K562 (cell line): ENCODE results near the gene BFSP1. TPM values are rescaled to one million over a fixed set of nuclear protein-coding genes. Genes with fewer than 3 reads are reported as not detected.

Experiments used
- CHAMP1 ChIP-seq: fragments of 450-650 bp; IDR thresholded peaks from 2 replicates; pipeline ENCODE4 v1.6.1; 2016; ENCODE audit warnings: mild to moderate bottlenecking
- CTCFL ChIP-seq: IDR thresholded peaks from 2 replicates; pipeline ENCODE4 v1.6.1; 2011; ENCODE audit warnings: borderline replicate concordance, low read depth, mild to moderate bottlenecking, moderate library complexity, low read length; ENCODE audit not compliant: insufficient read depth, poor library complexity, severe bottlenecking
- DMBX1 ChIP-seq: fragments of 250-450 bp; sonication (Bioruptor Pico); IDR thresholded peaks from 2 replicates; pipeline ENCODE4 v1.8.0; 2022; ENCODE audit warnings: inconsistent platforms, mild to moderate bottlenecking, moderate library complexity, borderline replicate concordance
- GTF2A2 ChIP-seq: IDR thresholded peaks from 2 replicates; pipeline ENCODE4 v1.6.1; 2016; ENCODE audit warnings: mild to moderate bottlenecking, missing genetic modification characterization, missing compliant biosample characterization
- GTF2F1 ChIP-seq: IDR thresholded peaks from 2 replicates; pipeline ENCODE4 v1.6.1; 2011; ENCODE audit warnings: low read depth, low read length, improper control_type of control experiment
- KLF16 ChIP-seq: IDR thresholded peaks from 2 replicates; pipeline ENCODE4 v1.6.1; 2016; ENCODE audit warnings: antibody characterized with exemption
- MBD1 ChIP-seq: fragments of 250-450 bp; sonication (Bioruptor Pico); IDR thresholded peaks from 2 replicates; pipeline ENCODE4 v1.8.0; 2022; ENCODE audit warnings: inconsistent platforms
- MEIS2 ChIP-seq: fragments of 450-650 bp; IDR thresholded peaks from 2 replicates; pipeline ENCODE4 v1.6.1; 2014; ENCODE audit warnings: mild to moderate bottlenecking; ENCODE audit not compliant: partially characterized antibody
- MLLT1 ChIP-seq, 2 experiments: fragments of 450-650 bp; IDR thresholded peaks; 2 replicates each; pipeline ENCODE4 v1.6.1; 2016
- NFXL1 ChIP-seq: fragments of 450-650 bp; formaldehyde crosslinking; IDR thresholded peaks from 2 replicates; pipeline ENCODE4 v1.4.0; 2021; ENCODE audit warnings: mild to moderate bottlenecking
- NRF1 ChIP-seq, 2 experiments: fragments of 450-650 bp; IDR thresholded peaks in 1 of 2; conservative IDR thresholded peaks in 1 of 2; 2 replicates each; pipeline ENCODE4 v1.6.1; 2014; ENCODE audit warnings: mild to moderate bottlenecking in 2 of 2
- PHF21A ChIP-seq: fragments of 450-650 bp; IDR thresholded peaks from 2 replicates; pipeline ENCODE4 v1.6.1; 2017; ENCODE audit warnings: low read depth, borderline replicate concordance
- PREB ChIP-seq: sonication (generic); formaldehyde crosslinking; IDR thresholded peaks from 2 replicates; pipeline ENCODE4 v1.8.1; 2023; ENCODE audit warnings: mild to moderate bottlenecking, missing genetic modification reagents
- RBFOX2 ChIP-seq: fragments of 200-400 bp; formaldehyde crosslinking; IDR thresholded peaks from 2 replicates; pipeline ENCODE4 v1.6.1; 2017; ENCODE audit warnings: low read depth, mild to moderate bottlenecking, low read length, moderate library complexity
- SMARCA4 ChIP-seq: fragments of 450-650 bp; IDR thresholded peaks from 2 replicates; pipeline ENCODE4 v1.6.1; 2016
- TCF7L2 ChIP-seq: fragments of 150-350 bp; IDR thresholded peaks from 2 replicates; pipeline ENCODE4 v1.6.1; 2016; ENCODE audit warnings: low read depth, mild to moderate bottlenecking, low read length, moderate library complexity
- ZNF143 ChIP-seq: sonication (generic); formaldehyde crosslinking; IDR thresholded peaks from 2 replicates; pipeline ENCODE4 v1.9.0; 2022; ENCODE audit warnings: mild to moderate bottlenecking, missing genetic modification reagents
- polyA plus RNA-seq, 8 experiments: library from polyadenylated mRNA; depleted of rRNA in 4 of 8; stranded (reverse) in 5 of 8; unstranded in 3 of 8; fragments of >200 nt; fragmentation: Nextera tagmentation in 2 of 8; fragmentation: Illumina TruSeq in 1 of 8; extraction: Ambion mirVana in 2 of 8; extraction: Trizol in 1 of 8; gene quantifications; 2 replicates each; pipeline versions ENCODE4 v1.2.1 to v1.2.3, GENCODE V29; 2011 to 2014; ENCODE audit warnings: inconsistent platforms in 1 of 8, missing spikeins in 1 of 8
- total RNA-seq, 7 experiments: library from RNA; depleted of rRNA in 6 of 7; stranded (reverse); fragments of >200 nt in 6 of 7; fragmentation: Illumina TruSeq in 2 of 7; extraction: Trizol in 2 of 7; gene quantifications; 2 replicates each; pipeline versions ENCODE4 v1.2.1 to v1.2.3, GENCODE V29; 2011 to 2021; ENCODE audit warnings: low replicate concordance in 1 of 7

BFSP1 gene
- total and polyA plus RNA-seq, 9 of the 15 experiments (the other 6 are each of a cell fraction or from before 2014, with no cell fraction given), result 0.09 to 0.86 (median 0.40) TPM

GRCh38 chr20:17507032-17507431 lies 24.1 kb downstream of the BFSP1 start (continued):
- no peak for TF ChIP-seq CTCFL
- TF ChIP-seq MLLT1 (IDR thresholded peaks at IDR 0.05), result peak in 1 of 2 experiments; percentile 52; a peak in 1 of 4 replicates
- no peak for TF ChIP-seq ZNF143 (CRISPR knock-in tag)
- TF ChIP-seq RBFOX2, result no peak
- TF ChIP-seq SMARCA4, result peak; percentile 75
- no peak for TF ChIP-seq NRF1 (conservative IDR thresholded peaks at IDR 0.05 in 1 of 2, IDR thresholded peaks at IDR 0.05 in 1 of 2)
- no peak for TF ChIP-seq CHAMP1
- TF ChIP-seq GTF2F1, result no peak
- TF ChIP-seq TCF7L2, result no peak
- no peak for TF ChIP-seq DMBX1 (CRISPR knock-in tag)
- no peak for TF ChIP-seq PHF21A
- no peak for TF ChIP-seq MBD1 (CRISPR knock-in tag)
- no peak for TF ChIP-seq NFXL1 (CRISPR knock-in tag)
- TF ChIP-seq GTF2A2, result no peak
- 0 out of 2 replicates have a peak, but pooled peaks have one; percentile 16 for TF ChIP-seq KLF16
- TF ChIP-seq MEIS2, result no peak
- TF ChIP-seq PREB, result no peak
